Suprapubic skin (tissue), 4 donors: ENCODE results near the gene NEK8. TPM values are rescaled to one million over a fixed set of nuclear protein-coding genes. Genes with fewer than 3 reads are reported as not detected.
A peak's percentile ranks its signal among the peaks of the same experiment; 100 is the strongest.

Source experiments
- DNase-seq, 2 donors: peaks; one replicate each; pipeline ENCODE4 v3.0.0-alpha.2; 2019; ENCODE audit warnings: low spot score in 2 of 2
- H3K27ac ChIP-seq: fragments of 200-600 bp; sonication (generic); one replicate; pipeline ENCODE4 v1.5.1; 2019
- H3K27me3 ChIP-seq: fragments of 200-600 bp; sonication (generic); one replicate; pipeline ENCODE4 v1.5.1; 2019
- H3K36me3 ChIP-seq: fragments of 200-600 bp; sonication (generic); one replicate; pipeline ENCODE4 v1.5.1; 2019
- H3K4me1 ChIP-seq: fragments of 200-600 bp; sonication (generic); one replicate; pipeline ENCODE4 v1.5.1; 2019
- H3K4me3 ChIP-seq: fragments of 200-600 bp; sonication (generic); one replicate; pipeline ENCODE4 v1.5.1; 2019; ENCODE audit warnings: mild to moderate bottlenecking
- H3K9me3 ChIP-seq: fragments of 200-600 bp; sonication (generic); one replicate; pipeline ENCODE4 v1.5.1; 2019
- EP300 ChIP-seq: sonication (generic); formaldehyde crosslinking; IDR thresholded peaks from one replicate; pipeline ENCODE4 v1.6.1; 2017; ENCODE audit warnings: antibody characterized with exemption
- POLR2A ChIP-seq, 2 donors: fragments of 450-650 bp; IDR thresholded peaks; one replicate each; pipeline ENCODE4 v1.6.1; 2017; ENCODE audit warnings: antibody characterized with exemption in 2 of 2, mild to moderate bottlenecking in 2 of 2, moderate library complexity in 2 of 2
- POLR2AphosphoS5 ChIP-seq, 3 donors: sonication (generic); formaldehyde crosslinking; IDR thresholded peaks; one replicate each; pipeline ENCODE4 v1.6.1; 2017; ENCODE audit warnings: antibody characterized with exemption in 3 of 3
- WGBS: methylation state at CpG from one replicate; pipeline ENCODE4 v1.1.5; 2018; 5-methylcytosine and 5-hydroxymethylcytosine counted together
- total RNA-seq, 4 donors: library from RNA; depleted of rRNA; stranded (reverse); fragments of >200 nt; gene quantifications; one replicate each; pipeline ENCODE4 v1.1.0, GENCODE V29; 2016
- TF ChIP-seq, protein P1 (sequence below), 2 donors: fragments of 200-600 bp in 1 of 2; fragments of 450-650 bp in 1 of 2; sonication (generic) in 1 of 2; IDR thresholded peaks; one replicate each; pipeline ENCODE4 v1.5.1; 2016 to 2019; ENCODE audit warnings: antibody characterized with exemption in 2 of 2, mild to moderate bottlenecking in 1 of 2, moderate library complexity in 1 of 2

The NEK8 gene
- total RNA-seq, 4 donors from 2014 or later: 1.9 to 8.1 (median 6.0) TPM

DNA sequence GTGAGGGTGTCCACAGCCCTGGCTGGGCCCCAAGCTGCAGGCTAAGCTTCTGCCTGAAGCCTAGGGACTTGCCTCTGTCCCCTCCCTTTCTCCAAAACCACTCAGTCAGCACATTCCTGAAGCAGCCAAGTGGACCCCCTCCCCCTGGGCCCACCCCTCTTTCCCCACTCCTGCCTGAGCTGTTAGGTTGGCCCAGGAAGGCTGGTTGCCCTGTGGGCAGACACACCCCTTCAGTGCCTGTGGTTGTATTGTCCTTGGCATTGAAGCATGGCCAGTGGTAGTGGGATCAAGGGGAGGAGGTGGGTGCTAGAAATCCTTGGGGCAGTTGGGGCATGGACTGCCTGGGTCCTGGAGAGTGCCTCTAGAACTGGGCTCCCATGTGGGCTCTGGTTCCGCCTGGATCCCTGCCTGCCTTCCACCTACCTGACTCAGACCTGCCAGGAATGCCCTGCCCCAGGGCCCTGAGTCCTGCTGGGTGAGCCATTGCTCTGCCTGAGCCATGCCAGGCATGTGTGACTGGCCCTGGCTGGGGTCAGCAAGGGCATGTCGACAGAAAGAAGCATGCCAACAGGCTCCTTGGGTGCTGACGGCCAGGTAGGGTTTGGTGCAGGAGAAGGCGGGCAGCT is 17.3 kb downstream of the NEK8 start:
- no peaks in the 10 kb centered on the region for H3K9me3 ChIP-seq
- no peak for DNase-seq
- WGBS: 37% methylated on average over 3 of the region's 4 CpGs

DNA sequence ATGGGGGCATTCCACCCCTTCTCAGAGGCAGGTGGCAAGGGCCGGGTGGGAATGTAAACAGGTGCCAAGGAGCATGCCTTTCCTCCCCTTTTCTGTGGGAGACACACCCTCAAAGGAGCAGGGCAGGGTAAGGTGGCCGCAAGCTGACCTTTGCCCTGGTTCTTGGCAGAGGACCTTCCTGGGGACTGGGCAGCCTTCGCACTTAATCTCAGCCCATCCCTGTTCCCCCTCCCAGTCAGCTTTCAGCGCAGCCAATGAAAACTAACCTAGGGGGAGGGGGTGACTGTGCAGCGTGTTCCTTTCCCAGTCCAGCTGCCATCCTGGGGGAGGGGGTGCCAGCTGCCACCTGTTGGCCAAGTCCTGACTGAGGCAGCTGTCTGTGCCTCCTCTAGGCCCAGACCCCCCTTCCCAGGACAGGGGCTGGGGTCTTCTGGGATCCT is 18.0 kb downstream of the NEK8 start:
- Histone ChIP-seq H3K27ac (peak overlapping the region; percentile 95), H3K9me3 (no peaks in the 10 kb centered on the region), H3K4me3 (peak overlapping the region; percentile 68), H3K36me3 (peaks cover 23% of the 10 kb centered on the region), H3K27me3 (no peaks in the 10 kb centered on the region), H3K4me1 (peaks cover 79% of the 10 kb centered on the region)
- DNase-seq: no peak
- WGBS: 23% methylated on average over 4 of the region's 5 CpGs
- TF ChIP-seq POLR2AphosphoS5 (IDR thresholded peaks at IDR 0.05) (no peak), EP300 (no peak), POLR2A (IDR thresholded peaks at IDR 0.05) (no peak)
- TF ChIP-seq, protein P1, sequence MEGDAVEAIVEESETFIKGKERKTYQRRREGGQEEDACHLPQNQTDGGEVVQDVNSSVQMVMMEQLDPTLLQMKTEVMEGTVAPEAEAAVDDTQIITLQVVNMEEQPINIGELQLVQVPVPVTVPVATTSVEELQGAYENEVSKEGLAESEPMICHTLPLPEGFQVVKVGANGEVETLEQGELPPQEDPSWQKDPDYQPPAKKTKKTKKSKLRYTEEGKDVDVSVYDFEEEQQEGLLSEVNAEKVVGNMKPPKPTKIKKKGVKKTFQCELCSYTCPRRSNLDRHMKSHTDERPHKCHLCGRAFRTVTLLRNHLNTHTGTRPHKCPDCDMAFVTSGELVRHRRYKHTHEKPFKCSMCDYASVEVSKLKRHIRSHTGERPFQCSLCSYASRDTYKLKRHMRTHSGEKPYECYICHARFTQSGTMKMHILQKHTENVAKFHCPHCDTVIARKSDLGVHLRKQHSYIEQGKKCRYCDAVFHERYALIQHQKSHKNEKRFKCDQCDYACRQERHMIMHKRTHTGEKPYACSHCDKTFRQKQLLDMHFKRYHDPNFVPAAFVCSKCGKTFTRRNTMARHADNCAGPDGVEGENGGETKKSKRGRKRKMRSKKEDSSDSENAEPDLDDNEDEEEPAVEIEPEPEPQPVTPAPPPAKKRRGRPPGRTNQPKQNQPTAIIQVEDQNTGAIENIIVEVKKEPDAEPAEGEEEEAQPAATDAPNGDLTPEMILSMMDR (IDR thresholded peaks at IDR 0.05): no peak

More for the DNA sequence above, 17.3 kb downstream of the NEK8 start:
- Histone ChIP-seq H3K36me3 (peaks cover 23% of the 10 kb centered on the region), H3K27ac (peak overlapping the region; percentile 95), H3K4me3 (peak overlapping the region; percentile 68), H3K27me3 (no peaks in the 10 kb centered on the region), H3K4me1 (peaks cover 87% of the 10 kb centered on the region)
- TF ChIP-seq POLR2A (IDR thresholded peaks at IDR 0.05): no peak
- peak in 1 of 3 donors; percentile 39 for TF ChIP-seq POLR2AphosphoS5 (IDR thresholded peaks at IDR 0.05)
- TF ChIP-seq, protein P1 (IDR thresholded peaks at IDR 0.05): no peak

DNA sequence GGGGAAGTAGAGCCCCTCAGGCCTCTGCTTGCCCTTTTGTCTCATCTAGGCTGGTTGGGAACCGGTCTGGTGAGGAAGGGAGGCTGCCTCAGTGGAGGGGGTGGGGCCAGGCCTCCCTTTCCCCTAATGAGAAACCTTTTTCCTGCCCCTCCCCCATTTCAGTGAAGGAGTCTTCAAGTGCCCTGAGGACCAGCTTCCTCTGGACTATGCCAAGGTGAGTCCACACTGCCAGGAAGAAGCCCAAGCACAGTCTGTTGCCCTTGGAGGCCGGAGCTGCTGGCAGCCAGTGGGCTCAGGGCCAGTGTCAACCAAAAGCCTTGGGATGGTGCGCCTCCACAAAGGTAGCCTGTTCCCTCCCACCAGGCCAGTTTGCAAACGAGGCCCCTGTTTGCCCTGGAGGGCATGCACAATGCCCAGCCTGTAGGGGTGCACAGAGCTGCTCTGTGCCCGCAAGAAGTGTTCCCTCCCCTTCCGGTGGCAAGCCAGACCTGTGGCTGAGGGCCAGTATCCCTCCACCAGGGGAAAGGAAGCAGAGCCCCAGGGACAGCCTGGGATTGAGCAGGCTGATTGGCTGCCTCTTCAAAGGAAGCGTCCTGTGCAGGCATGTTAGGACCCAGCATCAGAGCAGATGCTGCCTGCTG is 18.6 kb downstream of the NEK8 start:
- peak overlapping the region; percentile 68 for H3K4me3 ChIP-seq

DNA sequence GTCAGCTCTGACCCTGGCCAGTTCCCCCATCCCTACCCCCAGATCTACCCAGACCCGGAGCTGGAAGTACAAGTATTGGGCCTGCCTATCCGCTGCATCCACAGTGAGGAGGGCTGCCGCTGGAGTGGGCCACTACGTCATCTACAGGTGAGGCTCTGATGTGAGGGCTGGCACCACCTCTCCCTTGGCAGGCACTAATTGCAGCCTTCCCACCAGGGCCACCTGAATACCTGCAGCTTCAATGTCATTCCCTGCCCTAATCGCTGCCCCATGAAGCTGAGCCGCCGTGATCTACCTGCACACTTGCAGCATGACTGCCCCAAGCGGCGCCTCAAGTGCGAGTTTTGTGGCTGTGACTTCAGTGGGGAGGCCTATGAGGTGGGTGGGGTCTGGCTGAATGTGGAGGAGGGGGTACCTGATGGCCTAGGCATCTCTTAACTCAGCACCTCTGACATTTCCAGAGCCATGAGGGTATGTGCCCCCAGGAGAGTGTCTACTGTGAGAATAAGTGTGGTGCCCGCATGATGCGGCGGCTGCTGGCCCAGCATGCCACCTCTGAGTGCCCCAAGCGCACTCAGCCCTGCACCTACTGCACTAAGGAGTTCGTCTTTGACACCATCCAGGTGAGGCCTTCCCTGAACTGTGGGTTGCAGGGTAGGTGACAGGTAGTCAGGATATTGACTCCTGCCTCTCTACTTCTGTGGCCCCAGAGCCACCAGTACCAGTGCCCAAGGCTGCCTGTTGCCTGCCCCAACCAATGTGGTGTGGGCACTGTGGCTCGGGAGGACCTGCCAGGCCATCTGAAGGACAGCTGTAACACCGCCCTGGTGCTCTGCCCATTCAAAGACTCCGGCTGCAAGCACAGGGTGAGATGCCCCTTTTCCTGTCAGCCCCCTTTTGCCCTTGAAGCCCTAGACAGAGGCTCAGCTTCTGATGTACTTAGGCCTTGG is 19.5 kb downstream of the NEK8 start:
- H3K27ac ChIP-seq: peak overlapping the region; percentile 95
- H3K36me3 ChIP-seq: peaks cover 23% of the 10 kb centered on the region
- WGBS: 81% methylated on average over 17 of the region's 18 CpGs
- no peaks in the 10 kb centered on the region for H3K9me3 ChIP-seq
- TF ChIP-seq POLR2AphosphoS5 (IDR thresholded peaks at IDR 0.05) (no peak), POLR2A (IDR thresholded peaks at IDR 0.05) (no peak), EP300 (no peak)
- TF ChIP-seq, protein P1 (IDR thresholded peaks at IDR 0.05): no peak
- peak overlapping the region; percentile 68 for H3K4me3 ChIP-seq
- no peaks in the 10 kb centered on the region for H3K27me3 ChIP-seq
- peaks cover 67% of the 10 kb centered on the region for H3K4me1 ChIP-seq
- DNase-seq: no peak

More for the DNA sequence above, 18.6 kb downstream of the NEK8 start:
- Histone ChIP-seq H3K36me3 (peaks cover 23% of the 10 kb centered on the region), H3K27me3 (no peaks in the 10 kb centered on the region), H3K27ac (peak overlapping the region; percentile 95), H3K9me3 (no peaks in the 10 kb centered on the region), H3K4me1 (peaks cover 74% of the 10 kb centered on the region)
- 20% methylated on average over 5 of the region's 7 CpGs for WGBS
- TF ChIP-seq, protein P1 (IDR thresholded peaks at IDR 0.05): no peak
- TF ChIP-seq POLR2AphosphoS5 (IDR thresholded peaks at IDR 0.05) (no peak), POLR2A (IDR thresholded peaks at IDR 0.05) (no peak), EP300 (no peak)
- peak in 1 of 2 donors; percentile 76 for DNase-seq
